ENCODE results near the gene PCDH12. TPM values are rescaled to one million over a fixed set of nuclear protein-coding genes. Genes with fewer than 3 reads are reported as not detected.

Gene PCDH12
- total RNA-seq, 1 donor from 2014 or later: 29.7 TPM

- peak in 1 of 2 donors; percentile 12 for DNase-seq (ENCODE audit: low read depth in 2 of 2)
Measured at GRCh38 chr5:141910271-141910673, 47.7 kb downstream of the PCDH12 start.

DNA sequence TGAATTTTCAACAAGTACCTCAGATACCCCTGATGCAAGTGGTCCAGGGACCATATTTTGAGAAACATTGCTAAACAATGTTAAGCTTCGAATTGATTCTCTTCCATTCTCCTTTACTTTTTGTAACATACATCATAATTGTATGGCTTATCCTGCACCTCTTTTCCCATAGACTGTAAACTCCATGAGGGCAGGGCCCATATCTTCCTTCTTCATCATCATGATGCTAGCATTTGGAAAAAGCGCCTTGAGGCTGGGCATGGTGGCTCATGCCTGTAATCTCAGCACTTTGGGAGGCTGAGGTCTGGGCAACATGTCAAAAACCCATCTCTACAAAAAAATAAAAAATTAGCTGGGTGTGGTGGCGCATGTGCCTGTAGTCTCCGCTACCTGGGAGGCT is 48.8 kb downstream of the PCDH12 start:
- DNase-seq (ENCODE audit: low read depth in 2 of 2): no peak

- DNase-seq (ENCODE audit: low read depth in 2 of 2): no peak
Measured at GRCh38 chr5:141908796-141909195, 49.2 kb downstream of the PCDH12 start.

DNA sequence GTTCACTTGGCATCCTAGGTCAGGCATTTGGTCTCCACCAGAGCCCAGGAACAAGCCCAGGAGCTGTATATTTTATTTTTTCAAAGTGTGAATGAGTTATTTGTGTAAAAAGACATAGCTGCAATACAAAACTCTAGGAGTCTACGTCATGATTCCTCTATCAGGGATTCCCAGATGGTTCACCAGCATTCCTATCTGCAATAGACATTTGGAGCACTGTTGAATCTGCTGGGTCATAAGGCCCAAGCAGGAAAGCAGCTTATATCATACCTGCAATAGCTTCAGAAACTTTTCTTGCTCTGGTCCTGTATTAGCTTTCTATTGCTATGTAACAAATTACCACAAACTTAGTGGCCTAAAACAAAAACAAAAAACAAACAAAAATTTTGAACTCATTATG is 51.0 kb downstream of the PCDH12 start:
- DNase-seq (ENCODE audit: low read depth in 2 of 2): no peak

DNA sequence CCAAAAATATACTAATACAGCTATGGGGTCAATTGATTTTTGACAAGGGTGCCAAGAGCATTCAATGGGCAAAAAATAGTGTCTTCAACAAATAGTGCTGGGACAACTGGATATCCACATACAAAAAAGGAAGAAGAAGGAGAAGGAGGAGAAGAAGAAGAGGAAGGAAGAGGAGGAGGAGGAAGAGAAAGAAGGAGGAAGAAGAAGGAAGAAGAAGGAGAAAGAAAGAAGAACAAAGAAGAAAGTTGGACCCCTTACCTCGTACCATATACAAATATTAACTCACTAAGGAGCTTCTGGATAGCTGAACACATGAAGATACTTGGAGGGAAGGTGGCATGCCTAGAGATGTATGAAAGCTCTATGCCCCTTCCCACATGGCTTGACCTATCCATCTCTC is 51.5 kb downstream of the PCDH12 start:
- no peak for DNase-seq (ENCODE audit: low read depth in 2 of 2)

DNA sequence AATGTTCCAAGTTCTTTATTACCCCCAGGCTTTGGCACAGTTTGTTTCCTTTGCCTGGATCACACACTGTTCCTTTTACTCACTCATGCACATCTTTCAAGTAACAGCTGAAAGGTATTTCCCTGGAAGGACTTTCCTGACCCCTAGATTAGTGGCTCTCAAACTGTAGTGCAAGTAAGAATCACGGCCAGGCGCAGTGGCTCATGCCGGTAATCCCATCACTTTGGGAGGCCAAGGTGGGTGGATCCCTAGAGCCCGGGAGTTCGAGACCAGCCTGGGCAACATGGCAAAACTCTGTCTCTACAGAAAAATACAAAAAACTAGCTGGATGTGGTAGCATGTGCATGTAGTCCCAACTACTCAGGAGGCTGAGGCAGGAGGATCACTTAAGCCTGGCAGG is 53.5 kb downstream of the PCDH12 start:
- DNase-seq (ENCODE audit: low read depth in 2 of 2): no peak

DNA sequence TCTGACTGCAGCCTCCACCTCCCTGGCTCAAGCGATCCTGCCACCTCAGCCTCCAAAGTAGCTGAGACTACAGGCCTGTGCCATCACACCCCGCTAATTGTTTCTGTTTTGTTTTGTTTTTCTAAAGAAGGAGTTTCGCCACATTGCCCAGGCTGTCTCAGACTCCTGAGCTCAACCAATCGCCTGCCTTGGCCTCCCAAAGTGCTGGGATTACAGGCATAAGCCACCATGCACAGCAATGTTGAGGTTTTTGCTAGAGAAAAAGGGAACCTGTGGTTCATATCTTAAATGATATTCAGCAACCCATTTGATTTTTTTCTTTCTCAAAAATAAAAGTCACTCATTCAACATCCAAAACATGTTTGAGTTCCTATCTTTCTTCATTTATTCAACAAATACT is 54.7 kb downstream of the PCDH12 start:
- no peak for DNase-seq (ENCODE audit: low read depth in 2 of 2)

DNA sequence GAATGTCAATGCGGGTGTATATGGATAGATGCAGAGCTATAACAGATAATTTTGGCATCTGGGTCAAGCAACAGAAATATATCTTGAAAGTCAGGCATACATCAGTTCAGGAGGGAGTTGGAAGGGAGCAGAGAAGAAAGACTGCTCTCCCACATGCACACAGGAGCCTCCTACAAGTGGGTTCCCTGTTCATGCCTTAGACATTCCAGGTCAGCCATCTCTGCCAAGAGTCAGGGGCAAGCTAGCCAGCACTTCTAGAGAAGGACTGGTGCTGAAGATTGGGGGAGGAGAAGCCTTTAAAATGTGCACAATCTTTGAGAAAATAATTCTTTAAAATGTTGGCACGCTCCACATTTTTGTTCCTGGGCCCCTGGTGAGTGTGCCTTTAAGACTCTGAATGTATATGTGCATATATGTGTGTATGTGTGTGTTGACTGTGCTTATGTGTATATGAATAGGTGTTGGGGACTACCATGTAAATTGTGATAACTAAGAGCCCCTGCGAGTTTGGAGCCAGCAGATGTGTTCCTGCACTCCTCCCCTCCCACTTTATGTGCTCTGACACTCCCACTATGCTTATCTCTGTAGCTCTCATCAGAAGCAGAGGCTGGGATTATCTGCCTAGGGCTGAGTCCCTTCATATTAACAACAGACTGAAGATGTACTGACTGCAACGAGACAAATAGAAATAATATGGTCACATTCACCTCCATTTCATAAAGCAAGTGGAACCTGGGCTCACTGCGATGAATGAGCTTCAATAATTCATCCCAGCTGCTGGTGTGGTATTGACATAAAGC is 55.8 kb downstream of the PCDH12 start:
- no peak for DNase-seq (ENCODE audit: low read depth in 2 of 2)

DNA sequence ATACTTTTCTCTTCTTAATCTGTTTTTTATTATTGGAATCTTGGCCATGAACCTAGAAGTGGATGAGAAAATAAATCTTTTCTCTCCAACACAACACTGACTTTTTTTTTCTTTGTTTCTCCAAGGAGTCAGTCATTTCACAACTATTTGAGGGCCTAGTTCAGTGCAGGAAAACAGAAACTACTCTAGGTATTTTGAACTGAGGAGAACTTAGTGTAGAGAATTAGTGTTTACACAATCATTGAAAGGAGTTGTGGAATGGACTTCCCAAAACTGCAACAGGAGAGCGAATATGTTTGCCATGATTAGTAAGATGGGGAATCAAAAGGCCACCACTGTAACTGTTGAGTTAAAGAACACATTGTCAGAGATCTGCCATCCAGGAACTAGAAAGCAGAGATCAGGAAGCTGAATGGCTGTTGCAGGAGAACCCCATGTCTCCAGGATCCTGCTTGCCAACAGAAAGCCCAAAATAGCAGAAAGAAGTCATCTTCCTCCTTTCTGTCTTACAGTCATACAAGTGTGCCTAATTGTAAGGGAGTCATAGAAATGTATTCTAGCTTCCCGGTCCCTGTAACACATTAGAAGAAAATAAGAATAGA is 59.5 kb downstream of the PCDH12 start:
- no peak for DNase-seq (ENCODE audit: low read depth in 2 of 2)

GRCh38 chr5:141897425-141897824 is 60.6 kb downstream of the PCDH12 start:
- DNase-seq (ENCODE audit: low read depth in 2 of 2): no peak

Other genes starting within 250 kb of the PCDH12 start
- gene PCDH1, start 79.8 kb downstream of the PCDH12 start, total RNA-seq: 25.9 and 37.4 TPM in 2 replicates
- 43.4 and 78.1 TPM in 2 replicates for gene DELE1, start 34.3 kb downstream of the PCDH12 start, total RNA-seq
- 46.0 and 58.4 TPM in 2 replicates for gene RNF14, start 10.9 kb upstream of the PCDH12 start, total RNA-seq
- 28.5 and 53.6 TPM in 2 replicates for gene GNPDA1, start 54.8 kb upstream of the PCDH12 start, total RNA-seq
- gene NDFIP1, start 150.6 kb upstream of the PCDH12 start, total RNA-seq: 32.9 and 46.5 TPM in 2 replicates

All from dermis microvascular lymphatic vessel endothelial cell (primary cell).